Measurements from ENCODE around the gene BCR.
A peak's percentile ranks its signal among the peaks of the same experiment; 100 is the strongest.

Gene BCR

DNA sequence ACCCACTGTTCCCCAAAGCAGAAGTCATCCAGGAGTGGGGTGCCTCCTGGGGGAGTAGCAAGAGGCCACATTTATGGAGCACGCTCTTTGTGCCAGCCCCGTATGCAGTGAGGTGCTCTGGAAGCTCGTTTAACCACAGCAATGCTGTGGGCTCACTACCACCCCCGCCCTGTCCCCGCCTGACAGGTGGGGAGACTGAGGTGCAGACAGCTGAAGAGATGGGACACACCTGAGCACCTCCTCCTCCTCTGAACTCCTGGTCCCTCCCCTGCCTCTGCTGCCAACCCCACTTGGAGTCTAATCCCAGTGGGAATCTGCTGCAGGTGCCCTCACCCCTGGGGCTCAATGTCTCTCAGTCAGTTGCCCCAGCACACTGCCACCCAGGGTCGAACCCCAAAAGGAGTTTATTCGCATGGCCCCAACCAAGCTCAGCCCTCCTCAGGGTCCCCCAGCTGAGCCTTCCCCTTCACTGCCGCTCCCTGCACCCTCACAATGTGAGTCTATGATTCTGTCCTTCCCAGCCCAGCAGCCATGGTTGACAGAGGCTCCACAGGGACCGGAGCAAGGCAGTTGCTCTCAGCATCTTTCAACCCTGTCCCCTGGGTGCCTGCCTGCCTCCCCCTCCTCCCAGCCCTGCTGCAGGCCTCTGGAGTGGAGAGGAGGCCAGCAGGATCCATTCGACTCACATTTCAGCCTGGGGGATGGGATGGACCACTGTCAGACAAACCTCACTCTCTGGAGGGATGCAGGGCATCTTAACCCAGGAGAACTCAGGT is 13.3 kb upstream of the BCR start:
- H3K4me3 ChIP-seq (ENCODE audit: low read length) = no peak overlapping the region
- no peak for DNase-seq (ENCODE audit: low read depth, low spot score)

DNA sequence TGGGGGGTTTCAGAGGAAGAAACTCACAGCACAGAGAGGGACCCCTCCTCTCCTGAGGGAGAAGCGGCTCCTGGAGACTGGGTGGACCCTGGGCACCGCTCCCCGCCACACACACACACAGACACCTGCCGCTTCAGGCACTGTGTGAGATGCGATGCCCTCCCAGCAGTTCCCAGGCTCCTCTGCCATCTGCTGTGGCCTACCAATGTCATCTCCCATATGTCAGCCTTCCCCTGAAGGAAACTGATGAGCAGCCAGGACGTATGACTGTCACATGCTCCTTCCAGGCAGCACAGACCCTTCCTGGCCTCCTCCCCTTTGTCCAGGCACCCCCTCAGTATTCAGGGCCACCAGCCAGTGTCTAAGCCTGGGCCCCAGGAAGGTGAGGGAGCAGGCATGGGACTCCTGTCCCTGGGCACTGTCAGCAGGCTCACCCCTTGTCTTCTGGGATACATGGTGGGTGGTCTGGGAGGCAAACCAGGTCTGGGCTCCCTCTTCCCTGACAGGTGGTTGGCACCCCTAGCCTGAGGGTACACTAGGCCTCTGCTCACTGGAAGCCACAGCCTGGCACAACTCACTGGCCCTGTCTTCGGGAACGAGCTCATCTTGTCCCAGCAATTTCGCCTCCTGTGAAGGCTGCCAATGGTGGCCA is 11.8 kb upstream of the BCR start:
- DNase-seq (ENCODE audit: low read depth, low spot score) = no peak
- no peak overlapping the region for H3K4me3 ChIP-seq (ENCODE audit: low read length)

DNA sequence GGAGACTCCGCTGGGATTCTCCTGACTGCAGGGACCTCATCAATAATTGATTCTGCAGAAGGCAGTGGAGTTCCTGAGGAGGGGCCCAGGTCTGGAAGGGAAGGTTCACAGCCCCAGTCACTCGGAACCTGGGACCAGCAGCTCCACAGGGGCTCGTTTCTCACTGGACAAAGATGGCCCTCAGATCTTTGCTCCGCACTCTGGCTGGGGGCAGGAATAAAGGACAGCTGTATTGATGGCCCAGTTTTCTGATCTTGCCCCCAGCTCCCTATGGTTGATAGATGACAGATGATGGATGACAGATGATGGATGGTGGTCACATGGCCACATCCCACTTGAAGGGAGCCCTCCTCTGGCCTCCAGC is 11.3 kb upstream of the BCR start:
- no peak for DNase-seq (ENCODE audit: low read depth, low spot score)
- no peak overlapping the region for H3K4me3 ChIP-seq (ENCODE audit: low read length)

DNA sequence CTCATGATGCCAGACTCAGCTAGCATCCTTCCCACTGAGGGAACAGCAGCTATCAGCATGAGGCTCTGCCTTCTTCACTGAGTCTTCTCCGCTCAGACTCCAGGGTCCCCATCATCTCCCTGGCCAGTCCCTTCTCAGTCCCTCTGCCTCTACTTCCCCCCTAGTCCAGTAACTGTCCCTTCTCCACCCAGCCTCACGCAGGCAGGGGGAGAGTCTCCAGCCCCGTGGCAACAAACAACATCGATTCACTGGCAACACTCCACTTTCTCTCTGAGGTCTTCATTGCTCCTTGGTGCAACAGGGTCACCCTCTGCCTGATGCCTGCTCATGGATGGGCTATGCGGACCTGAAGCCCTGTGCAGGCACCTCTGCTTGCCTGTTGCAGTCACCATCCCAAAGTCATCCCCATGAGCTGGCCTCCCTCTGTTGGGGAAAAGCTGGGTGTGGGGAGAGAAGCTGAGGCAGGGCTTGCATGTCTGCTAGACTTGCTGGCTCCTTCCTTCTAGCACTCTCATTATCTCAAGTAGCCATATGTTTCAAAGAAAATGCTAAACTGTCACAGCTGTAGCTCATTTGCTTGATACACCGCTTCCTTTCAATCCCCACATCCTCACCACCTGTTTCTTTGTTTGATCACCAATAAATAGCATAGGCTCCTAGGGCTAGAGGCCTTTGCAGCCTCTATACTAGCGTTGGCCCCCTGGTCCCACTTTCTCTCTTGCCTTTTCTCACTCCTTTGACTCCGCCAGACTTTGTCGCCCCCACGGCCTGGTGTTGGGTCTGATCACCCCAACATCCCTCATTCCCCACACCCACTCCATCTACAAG is 4.3 kb upstream of the BCR start:
- no peak overlapping the region for H3K4me3 ChIP-seq (ENCODE audit: low read length)
- peak; percentile 94 for DNase-seq (ENCODE audit: low read depth, low spot score)

- DNase-seq (ENCODE audit: low read depth, low spot score) = peak; percentile 35
- no peak overlapping the region for H3K4me3 ChIP-seq (ENCODE audit: low read length)
Measured at GRCh38 chr22:23176645-23177027, 3.7 kb upstream of the BCR start.

DNA sequence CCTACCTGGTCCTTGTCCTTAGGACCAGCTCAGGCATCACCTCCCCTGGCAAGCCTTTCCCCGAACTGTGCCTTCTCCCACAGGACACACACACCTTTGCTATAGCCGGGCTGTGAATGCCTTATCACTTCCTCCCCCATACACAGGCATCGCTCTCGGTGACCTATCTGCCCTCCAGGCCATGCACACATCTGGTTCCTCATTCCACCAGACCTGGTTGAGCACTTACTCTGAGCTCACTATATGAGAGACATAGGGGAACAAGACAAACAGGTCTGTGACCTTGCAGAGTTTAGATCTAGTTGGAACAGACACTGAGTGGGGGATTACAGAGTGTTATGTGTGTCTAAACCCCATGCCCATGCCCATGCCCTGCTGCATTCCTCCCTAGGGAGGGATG is 3.1 kb upstream of the BCR start:
- no peak for DNase-seq (ENCODE audit: low read depth, low spot score)
- H3K4me3 ChIP-seq (ENCODE audit: low read length) = no peak overlapping the region

- H3K4me3 ChIP-seq (ENCODE audit: low read length) = no peak overlapping the region
- peak; percentile 24 for DNase-seq (ENCODE audit: low read depth, low spot score)
Measured at GRCh38 chr22:23178512-23179254, 1.6 kb upstream of the BCR start.

- peak overlapping the region; percentile 46 for H3K4me3 ChIP-seq (ENCODE audit: low read length)
- DNase-seq (ENCODE audit: low read depth, low spot score) = no peak
Measured at GRCh38 chr22:23179381-23180299, 669 bp upstream of the BCR start.

- no peak for DNase-seq (ENCODE audit: low read depth, low spot score)
- H3K4me3 ChIP-seq (ENCODE audit: low read length) = peak overlapping the region; percentile 80
Measured at GRCh38 chr22:23180893-23181720, 798 bp downstream of the BCR start.

DNA sequence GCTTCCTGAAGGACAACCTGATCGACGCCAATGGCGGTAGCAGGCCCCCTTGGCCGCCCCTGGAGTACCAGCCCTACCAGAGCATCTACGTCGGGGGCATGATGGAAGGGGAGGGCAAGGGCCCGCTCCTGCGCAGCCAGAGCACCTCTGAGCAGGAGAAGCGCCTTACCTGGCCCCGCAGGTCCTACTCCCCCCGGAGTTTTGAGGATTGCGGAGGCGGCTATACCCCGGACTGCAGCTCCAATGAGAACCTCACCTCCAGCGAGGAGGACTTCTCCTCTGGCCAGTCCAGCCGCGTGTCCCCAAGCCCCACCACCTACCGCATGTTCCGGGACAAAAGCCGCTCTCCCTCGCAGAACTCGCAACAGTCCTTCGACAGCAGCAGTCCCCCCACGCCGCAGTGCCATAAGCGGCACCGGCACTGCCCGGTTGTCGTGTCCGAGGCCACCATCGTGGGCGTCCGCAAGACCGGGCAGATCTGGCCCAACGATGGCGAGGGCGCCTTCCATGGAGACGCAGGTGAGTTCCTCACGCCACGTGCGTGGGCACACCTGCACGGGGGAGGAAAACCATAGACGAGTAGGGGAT is 1.5 kb downstream of the BCR start:
- no peak for DNase-seq (ENCODE audit: low read depth, low spot score)
- H3K4me3 ChIP-seq (ENCODE audit: low read length) = peak overlapping the region; percentile 80

DNA sequence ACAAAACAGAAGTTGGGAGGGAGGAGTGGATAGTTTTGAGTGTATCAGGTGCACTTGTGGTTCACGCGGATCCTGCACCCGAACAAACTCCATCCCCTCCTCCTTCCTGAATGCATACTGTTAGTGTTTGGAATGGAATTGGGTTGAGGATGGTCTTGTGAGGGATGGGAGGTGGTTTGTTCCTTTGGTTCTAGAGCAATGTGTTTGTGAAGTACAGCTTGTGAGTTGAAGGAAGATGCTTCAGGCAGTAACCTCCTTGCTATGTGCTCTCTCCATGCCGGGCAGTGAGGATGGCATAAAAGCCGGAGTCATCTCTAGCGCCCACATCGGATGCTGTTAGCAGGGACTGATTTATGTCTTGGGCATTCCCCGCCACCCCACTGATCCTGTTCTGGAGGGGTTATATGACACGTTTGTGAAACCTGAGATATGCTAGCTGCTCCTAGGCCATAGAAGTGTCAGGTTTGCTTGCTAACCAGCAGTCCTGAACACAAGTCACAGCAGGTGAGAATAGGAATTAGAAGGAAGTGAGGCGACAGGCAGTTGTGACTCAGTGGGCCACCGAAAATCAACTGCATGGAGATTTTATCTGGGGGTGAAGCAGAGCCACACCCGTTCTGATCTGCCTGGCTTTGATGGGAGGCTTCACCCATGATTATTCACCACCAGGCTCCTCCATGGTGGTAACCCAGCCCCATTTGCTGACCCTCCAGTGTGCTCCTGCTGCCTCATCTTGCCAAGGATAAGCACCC is 2.2 kb downstream of the BCR start:
- H3K4me3 ChIP-seq (ENCODE audit: low read length) = peak overlapping the region; percentile 80
- no peak for DNase-seq (ENCODE audit: low read depth, low spot score)

GRCh38 chr22:23183061-23183698 is 2.9 kb downstream of the BCR start:
- peak overlapping the region; percentile 80 for H3K4me3 ChIP-seq (ENCODE audit: low read length)

GRCh38 chr22:23184100-23184763 is 3.9 kb downstream of the BCR start:
- DNase-seq (ENCODE audit: low read depth, low spot score) = no peak
- H3K4me3 ChIP-seq (ENCODE audit: low read length) = no peak overlapping the region

More at GRCh38 chr22:23183061-23183698, 2.9 kb downstream of the BCR start:
- peak; percentile 34 for DNase-seq (ENCODE audit: low read depth, low spot score)

DNA sequence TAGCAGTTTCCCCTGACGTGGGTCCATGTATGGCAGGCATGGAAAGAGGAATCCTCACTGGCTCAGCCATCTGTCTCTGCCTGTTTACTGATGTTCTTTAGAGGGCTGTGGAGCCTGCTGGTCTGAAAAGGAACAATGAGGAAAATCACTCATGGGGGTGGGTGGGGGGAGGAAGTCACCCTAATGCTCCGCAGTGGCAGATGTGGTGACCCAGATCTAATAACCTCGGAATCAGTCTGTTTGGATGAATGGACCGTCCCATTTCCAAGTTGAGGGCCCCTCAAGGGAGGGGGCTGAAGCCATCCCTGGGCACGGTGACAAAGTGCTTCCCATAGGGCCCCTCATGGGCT is 4.4 kb downstream of the BCR start:
- no peak overlapping the region for H3K4me3 ChIP-seq (ENCODE audit: low read length)

GRCh38 chr22:23187211-23187610 is 6.9 kb downstream of the BCR start:
- no peak for DNase-seq (ENCODE audit: low read depth, low spot score)
- no peak overlapping the region for H3K4me3 ChIP-seq (ENCODE audit: low read length)

More for the DNA sequence above, 4.4 kb downstream of the BCR start:
- DNase-seq (ENCODE audit: low read depth, low spot score) = no peak

All from Jurkat, Clone E6-1 (cell line).